Hepatocyte (in vitro differentiated cells): ENCODE results near the gene ALDH1A1. TPM values are rescaled to one million over a fixed set of nuclear protein-coding genes. Genes with fewer than 3 reads are reported as not detected.

Source experiments
- DNase-seq: peaks from one replicate; pipeline ENCODE4 v3.0.0-alpha.2; 2016; ENCODE audit warnings: low spot score
- H2AFZ ChIP-seq: fragments of 200-600 bp; sonication (generic); 2 replicates; pipeline ENCODE4 v1.6.0; 2016; ENCODE audit warnings: antibody characterized with exemption, mild to moderate bottlenecking
- H3K27ac ChIP-seq: fragments of 200-600 bp; sonication (generic); 2 replicates; pipeline ENCODE4 v1.5.1; 2016; ENCODE audit warnings: mild to moderate bottlenecking
- H3K27me3 ChIP-seq: fragments of 200-600 bp; sonication (generic); 2 replicates; pipeline ENCODE4 v1.6.1; 2016
- H3K36me3 ChIP-seq: fragments of 200-600 bp; sonication (generic); replicated peaks from 2 replicates; pipeline ENCODE4 v1.5.1; 2016; ENCODE audit warnings: low read depth; ENCODE audit not compliant: insufficient read depth
- H3K4me1 ChIP-seq: fragments of 200-600 bp; sonication (generic); 2 replicates; pipeline ENCODE4 v1.5.1; 2016; ENCODE audit warnings: mild to moderate bottlenecking, moderate library complexity; ENCODE audit not compliant: insufficient read depth
- H3K4me2 ChIP-seq: fragments of 200-600 bp; sonication (generic); 2 replicates; pipeline ENCODE4 v1.6.0; 2016
- H3K4me3 ChIP-seq: fragments of 200-600 bp; sonication (generic); 2 replicates; pipeline ENCODE4 v1.5.1; 2016; ENCODE audit warnings: mild to moderate bottlenecking
- H3K79me2 ChIP-seq: fragments of 200-600 bp; sonication (generic); 2 replicates; pipeline ENCODE4 v1.6.0; 2017; ENCODE audit warnings: mild to moderate bottlenecking
- H3K9me2 ChIP-seq: fragments of 200-600 bp; sonication (generic); replicated peaks from 2 replicates; pipeline ENCODE4 v1.6.0; 2017; ENCODE audit warnings: mild to moderate bottlenecking; ENCODE audit not compliant: insufficient read depth
- H3K9me3 ChIP-seq: fragments of 200-600 bp; sonication (generic); 2 replicates; pipeline ENCODE4 v1.5.1; 2016; ENCODE audit warnings: low read depth, mild to moderate bottlenecking
- H4K20me1 ChIP-seq: fragments of 200-600 bp; sonication (generic); 2 replicates; pipeline ENCODE4 v1.6.0; 2016; ENCODE audit warnings: mild to moderate bottlenecking; ENCODE audit not compliant: insufficient read depth, poor library complexity, severe bottlenecking
- EZH2 ChIP-seq: fragments of 200-600 bp; sonication (generic); IDR thresholded peaks from 2 replicates; pipeline ENCODE4 v1.6.1; 2016; ENCODE audit warnings: antibody characterized with exemption, mild to moderate bottlenecking, borderline replicate concordance
- EZH2phosphoT487 ChIP-seq: fragments of 200-600 bp; sonication (generic); IDR thresholded peaks from one replicate; pipeline ENCODE4 v1.6.1; 2018; ENCODE audit warnings: antibody characterized with exemption, mild to moderate bottlenecking, low read depth, moderate library complexity; ENCODE audit not compliant: unreplicated experiment, severe bottlenecking
- WGBS: methylation state at CpG from one replicate; pipeline ENCODE4 v1.1.6; 2016; ENCODE audit warnings: low lambda C conversion rate; ENCODE audit errors: missing lambda C conversion rate; 5-methylcytosine and 5-hydroxymethylcytosine counted together
- polyA plus RNA-seq: library from polyadenylated mRNA; unstranded; fragments of >200 nt; fragmentation: Nextera tagmentation; extraction: Ambion mirVana; gene quantifications from 2 replicates; pipeline ENCODE4 v1.2.1, GENCODE V29; 2016
- total RNA-seq: library from RNA; depleted of rRNA; stranded (reverse); fragments of >200 nt; gene quantifications from 2 replicates; pipeline ENCODE4 v1.2.3, GENCODE V29; 2014
- TF ChIP-seq, protein P1 (sequence below): fragments of 200-600 bp; sonication (generic); IDR thresholded peaks from 2 replicates; pipeline ENCODE4 v1.5.1; 2016; ENCODE audit warnings: antibody characterized with exemption, mild to moderate bottlenecking; ENCODE audit not compliant: poor library complexity

The ALDH1A1 gene
- total and polyA plus RNA-seq, 2 experiments from 2014 or later, result 243 to 529 TPM

DNA sequence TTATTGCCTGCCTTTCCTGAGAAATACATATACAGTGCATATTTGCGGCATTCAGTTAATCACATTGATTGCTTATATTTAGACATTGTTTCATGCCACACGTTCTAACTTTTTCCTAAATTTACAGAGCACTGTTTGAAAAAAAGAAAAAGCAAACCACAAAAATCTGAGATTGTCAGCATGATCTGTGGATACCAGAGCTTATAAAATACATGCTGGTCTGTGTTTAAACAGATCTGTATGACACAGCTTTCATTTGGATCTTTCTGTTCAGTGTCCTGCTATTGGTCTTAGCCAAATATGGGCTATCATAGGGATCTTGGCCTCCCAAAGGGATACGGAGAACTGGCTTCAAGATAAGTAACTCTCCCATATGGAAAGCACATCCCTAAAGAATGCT is 20.2 kb downstream of the ALDH1A1 start:
- H3K9me3 ChIP-seq, result no peaks in the 10 kb centered on the region
- no peak overlapping the region for H3K4me2 ChIP-seq
- H4K20me1 ChIP-seq, result no peaks in the 10 kb centered on the region
- H2AFZ ChIP-seq, result no peak overlapping the region
- peaks cover 11% of the 10 kb centered on the region for H3K4me1 ChIP-seq
- no peak overlapping the region for H3K27ac ChIP-seq
- H3K79me2 ChIP-seq, result peaks cover 15% of the 10 kb centered on the region
- H3K36me3 ChIP-seq, result no peaks in the 10 kb centered on the region
- TF ChIP-seq EZH2phosphoT487 (no peak), EZH2 (no peak)
- TF ChIP-seq, protein P1, sequence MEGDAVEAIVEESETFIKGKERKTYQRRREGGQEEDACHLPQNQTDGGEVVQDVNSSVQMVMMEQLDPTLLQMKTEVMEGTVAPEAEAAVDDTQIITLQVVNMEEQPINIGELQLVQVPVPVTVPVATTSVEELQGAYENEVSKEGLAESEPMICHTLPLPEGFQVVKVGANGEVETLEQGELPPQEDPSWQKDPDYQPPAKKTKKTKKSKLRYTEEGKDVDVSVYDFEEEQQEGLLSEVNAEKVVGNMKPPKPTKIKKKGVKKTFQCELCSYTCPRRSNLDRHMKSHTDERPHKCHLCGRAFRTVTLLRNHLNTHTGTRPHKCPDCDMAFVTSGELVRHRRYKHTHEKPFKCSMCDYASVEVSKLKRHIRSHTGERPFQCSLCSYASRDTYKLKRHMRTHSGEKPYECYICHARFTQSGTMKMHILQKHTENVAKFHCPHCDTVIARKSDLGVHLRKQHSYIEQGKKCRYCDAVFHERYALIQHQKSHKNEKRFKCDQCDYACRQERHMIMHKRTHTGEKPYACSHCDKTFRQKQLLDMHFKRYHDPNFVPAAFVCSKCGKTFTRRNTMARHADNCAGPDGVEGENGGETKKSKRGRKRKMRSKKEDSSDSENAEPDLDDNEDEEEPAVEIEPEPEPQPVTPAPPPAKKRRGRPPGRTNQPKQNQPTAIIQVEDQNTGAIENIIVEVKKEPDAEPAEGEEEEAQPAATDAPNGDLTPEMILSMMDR, result no peak
- no peaks in the 10 kb centered on the region for H3K27me3 ChIP-seq
- WGBS, result 63% methylated on average over 3 of the region's 3 CpGs
- H3K9me2 ChIP-seq, result no peaks in the 10 kb centered on the region
- DNase-seq, result no peak
- no peak overlapping the region for H3K4me3 ChIP-seq

DNA sequence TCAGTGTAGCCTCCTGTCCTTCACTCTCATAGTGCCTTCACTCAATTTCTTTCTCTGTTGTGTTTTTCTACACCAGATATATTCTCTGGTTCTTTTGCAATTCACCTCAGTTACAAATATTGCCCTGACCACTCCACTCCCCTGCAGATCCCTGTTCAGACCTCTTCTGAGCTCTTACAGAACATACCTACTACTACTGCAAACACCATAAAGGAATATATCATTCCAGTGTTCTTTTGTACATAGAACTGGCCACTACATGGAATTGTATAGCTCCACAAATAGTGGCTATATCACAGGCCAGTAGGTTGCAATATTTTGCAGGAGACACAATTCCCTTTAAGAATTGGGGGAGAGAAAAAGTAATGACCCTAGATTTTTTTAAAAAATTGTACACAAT is 21.0 kb downstream of the ALDH1A1 start:
- H3K9me3 ChIP-seq, result no peaks in the 10 kb centered on the region
- H3K4me2 ChIP-seq, result no peak overlapping the region
- H3K79me2 ChIP-seq, result peaks cover 11% of the 10 kb centered on the region
- no peaks in the 10 kb centered on the region for H3K36me3 ChIP-seq
- no peaks in the 10 kb centered on the region for H3K27me3 ChIP-seq
- DNase-seq, result no peak
- TF ChIP-seq EZH2phosphoT487 (no peak), EZH2 (no peak)
- TF ChIP-seq, protein P1, result no peak
- no peak overlapping the region for H3K4me3 ChIP-seq
- H4K20me1 ChIP-seq, result no peaks in the 10 kb centered on the region
- no peak overlapping the region for H2AFZ ChIP-seq
- H3K4me1 ChIP-seq, result peaks cover 6% of the 10 kb centered on the region
- no peaks in the 10 kb centered on the region for H3K9me2 ChIP-seq
- no peak overlapping the region for H3K27ac ChIP-seq

DNA sequence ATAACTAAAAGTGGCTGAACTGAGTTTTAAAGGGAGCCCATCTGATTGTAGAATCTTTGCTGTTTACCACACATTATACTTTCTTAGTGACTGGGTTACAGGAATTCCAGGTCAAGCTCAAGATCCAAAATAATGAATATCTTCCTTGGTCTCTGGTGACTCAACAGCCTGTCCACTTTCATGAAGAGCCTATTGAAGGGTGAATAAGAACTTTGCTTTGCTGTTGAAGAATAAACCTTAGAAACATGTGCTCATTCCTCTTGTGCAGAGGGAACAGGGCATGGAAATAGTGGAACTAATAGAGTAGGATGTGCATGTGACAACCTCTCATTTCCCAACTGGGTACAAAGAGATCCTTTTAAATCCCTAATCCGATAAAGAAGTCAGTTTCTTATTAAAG is 21.4 kb downstream of the ALDH1A1 start:
- DNase-seq, result no peak
- Histone ChIP-seq H2AFZ (no peak overlapping the region), H3K9me2 (no peaks in the 10 kb centered on the region), H3K27ac (no peak overlapping the region), H3K79me2 (peaks cover 10% of the 10 kb centered on the region), H3K9me3 (no peaks in the 10 kb centered on the region), H3K4me1 (peaks cover 6% of the 10 kb centered on the region), H3K36me3 (no peaks in the 10 kb centered on the region), H3K4me3 (no peak overlapping the region), H3K27me3 (no peaks in the 10 kb centered on the region), H4K20me1 (no peaks in the 10 kb centered on the region), H3K4me2 (no peak overlapping the region)
- 80% methylated on average over 1 of the region's 1 CpG for WGBS
- TF ChIP-seq EZH2phosphoT487, result no peak
- TF ChIP-seq EZH2, result no peak
- TF ChIP-seq, protein P1, result no peak

DNA sequence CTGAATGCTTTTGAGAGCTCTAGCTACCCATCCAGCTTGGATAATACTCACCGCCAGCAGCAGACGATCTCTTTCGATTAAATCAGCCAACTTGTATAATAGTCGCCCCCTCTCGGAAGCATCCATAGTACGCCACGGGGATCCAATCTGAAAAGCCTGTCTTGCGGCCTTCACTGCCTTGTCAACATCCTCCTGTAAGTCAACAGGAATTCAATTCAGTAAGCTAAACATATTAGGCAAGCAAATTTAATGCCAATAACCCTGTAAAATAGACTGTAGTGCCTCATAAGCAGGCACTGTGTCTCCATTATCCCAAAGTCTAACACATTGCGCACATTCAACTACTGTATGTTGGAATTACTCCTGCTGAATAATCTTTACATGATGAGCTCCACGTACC is 22.0 kb downstream of the ALDH1A1 start:
- WGBS, result 74% methylated on average over 10 of the region's 10 CpGs
- Histone ChIP-seq H3K27me3 (no peaks in the 10 kb centered on the region), H3K36me3 (no peaks in the 10 kb centered on the region), H3K79me2 (peaks cover 10% of the 10 kb centered on the region), H3K27ac (no peak overlapping the region), H3K4me3 (no peak overlapping the region), H4K20me1 (no peaks in the 10 kb centered on the region), H3K4me2 (no peak overlapping the region), H2AFZ (no peak overlapping the region), H3K9me2 (no peaks in the 10 kb centered on the region), H3K4me1 (peaks cover 6% of the 10 kb centered on the region), H3K9me3 (no peaks in the 10 kb centered on the region)
- no peak for DNase-seq
- TF ChIP-seq EZH2phosphoT487 (no peak), EZH2 (no peak)
- TF ChIP-seq, protein P1, result no peak
